Lower leg skin (tissue), 3 donors: Measurements from ENCODE around the gene GATM.

ENCODE experiments used
- CTCF ChIP-seq, 3 donors: fragments of 450-650 bp; IDR thresholded peaks; one replicate each; pipeline ENCODE4 v1.5.1; 2016; ENCODE audit warnings: antibody characterized with exemption in 3 of 3, mild to moderate bottlenecking in 3 of 3, moderate library complexity in 2 of 3
- POLR2A ChIP-seq, 2 donors: fragments of 450-650 bp; IDR thresholded peaks; one replicate each; pipeline ENCODE4 v1.6.1; 2016 to 2017; ENCODE audit warnings: antibody characterized with exemption in 2 of 2, mild to moderate bottlenecking in 1 of 2, moderate library complexity in 1 of 2

GRCh38 chr15:45378149-45378912, at the start of gene GATM:
- TF ChIP-seq CTCF (IDR thresholded peaks at IDR 0.05) (no peak), POLR2A (IDR thresholded peaks at IDR 0.05) (no peak)
